Endodermal cell (in vitro differentiated cells): ENCODE measurements around the gene CDKN2A. TPM values are rescaled to one million over a fixed set of nuclear protein-coding genes. Genes with fewer than 3 reads are reported as not detected.

Source experiments
- DNase-seq: peaks from one replicate; pipeline ENCODE4 v3.0.0-alpha.2; 2017
- H3K27ac ChIP-seq: 2 replicates; pipeline ENCODE4 v1.5.1; 2013; ENCODE audit warnings: mild to moderate bottlenecking, low read depth, low read length, moderate library complexity
- H3K27me3 ChIP-seq: 2 replicates; pipeline ENCODE4 v1.6.1; 2013; ENCODE audit warnings: mild to moderate bottlenecking, low read length, moderate library complexity; ENCODE audit not compliant: insufficient read depth, control insufficient read depth, poor library complexity, severe bottlenecking
- H3K36me3 ChIP-seq: 2 replicates; pipeline ENCODE4 v1.7.0; 2013; ENCODE audit warnings: mild to moderate bottlenecking, low read length, moderate library complexity; ENCODE audit not compliant: control insufficient read depth, insufficient read depth
- H3K4me1 ChIP-seq: one replicate; pipeline ENCODE4 v1.7.0; 2013; ENCODE audit warnings: low read length; ENCODE audit not compliant: control insufficient read depth, insufficient read depth
- H3K4me3 ChIP-seq: 2 replicates; pipeline ENCODE4 v1.5.1; 2013; ENCODE audit warnings: mild to moderate bottlenecking, low read length, moderate library complexity
- H3K9ac ChIP-seq: 2 replicates; pipeline ENCODE4 v1.6.1; 2013; ENCODE audit warnings: mild to moderate bottlenecking, low read length, moderate library complexity; ENCODE audit not compliant: poor library complexity, severe bottlenecking; ENCODE audit errors: extremely low read depth
- H3K9me3 ChIP-seq: 2 replicates; pipeline ENCODE4 v1.6.1; 2013; ENCODE audit warnings: mild to moderate bottlenecking, low read length, moderate library complexity; ENCODE audit not compliant: control insufficient read depth
- H3K27ac Mint-ChIP-seq: 2 replicates; pipeline ENCODE4 v1.8.0; 2020; ENCODE audit warnings: mixed read lengths
- H3K27me3 Mint-ChIP-seq: 2 replicates; pipeline ENCODE4 v1.8.0; 2021; ENCODE audit warnings: mild to moderate bottlenecking, mixed read lengths; ENCODE audit not compliant: insufficient read depth
- H3K36me3 Mint-ChIP-seq: 2 replicates; pipeline ENCODE4 v1.8.0; 2020; ENCODE audit warnings: low read depth, mixed read lengths
- H3K4me1 Mint-ChIP-seq: 2 replicates; pipeline ENCODE4 v1.8.0; 2020; ENCODE audit warnings: mixed read lengths
- H3K4me3 Mint-ChIP-seq: 2 replicates; pipeline ENCODE4 v1.8.0; 2020; ENCODE audit warnings: mild to moderate bottlenecking, moderate library complexity, mixed read lengths
- H3K9me3 Mint-ChIP-seq: 2 replicates; pipeline ENCODE4 v1.8.0; 2020; ENCODE audit warnings: mild to moderate bottlenecking, mixed read lengths
- CTCF ChIP-seq: fragments of 200-600 bp; sonication (generic); conservative IDR thresholded peaks from 2 replicates; pipeline ENCODE4 v1.5.0; 2021; ENCODE audit warnings: antibody characterized with exemption, mild to moderate bottlenecking
- WGBS, 2 experiments: methylation state at CpG; one replicate each; pipeline versions ENCODE4 v1.1.5 to v1.1.7; 2013; ENCODE audit warnings: missing lambda C conversion rate in 2 of 2, mixed read lengths in 1 of 2; ENCODE audit not compliant: insufficient coverage in 1 of 2, insufficient read length in 1 of 2; 5-methylcytosine and 5-hydroxymethylcytosine counted together
- total RNA-seq, 2 donors: library from RNA; stranded (reverse); fragmentation: NEBNext Ultra II Directional in 1 of 2; extraction: Animal tissue kit (Norgen Biotek cat#: 25700) in 1 of 2; gene quantifications; 2 replicates in 1 of 2; 3 replicates in 1 of 2; pipeline ENCODE4 v1.2.1, GENCODE V29; 2021

Gene CDKN2A
- total RNA-seq, 2 donors from 2014 or later, result 1.9 to 6.7 TPM

GRCh38 chr9:22033012-22033630 is 38.9 kb upstream of the CDKN2A start:
- Mint-ChIP-seq H3K27me3 (peaks cover 2% of the 10 kb centered on the region), H3K9me3 (no peaks in the 10 kb centered on the region), H3K27ac (no peak overlapping the region), H3K4me1 (peaks cover 4% of the 10 kb centered on the region), H3K4me3 (no peak overlapping the region), H3K36me3 (no peaks in the 10 kb centered on the region)
- H3K27ac ChIP-seq, result no peak overlapping the region
- H3K9me3 ChIP-seq, result no peaks in the 10 kb centered on the region
- H3K36me3 ChIP-seq, result no peaks in the 10 kb centered on the region
- no peak overlapping the region for H3K4me3 ChIP-seq
- no peak overlapping the region for H3K9ac ChIP-seq
- H3K27me3 ChIP-seq, result no peaks in the 10 kb centered on the region
- no peaks in the 10 kb centered on the region for H3K4me1 ChIP-seq
- WGBS, 2 experiments, result 85 to 92% methylated on average over 4 to 8 of the region's 8 CpGs
- no peak for DNase-seq
- no peak for TF ChIP-seq CTCF

- Mint-ChIP-seq H3K4me3 (no peak overlapping the region), H3K36me3 (no peaks in the 10 kb centered on the region), H3K27ac (no peak overlapping the region), H3K9me3 (no peaks in the 10 kb centered on the region), H3K27me3 (peaks cover 2% of the 10 kb centered on the region), H3K4me1 (peaks cover 4% of the 10 kb centered on the region)
- H3K9me3 ChIP-seq, result no peaks in the 10 kb centered on the region
- H3K36me3 ChIP-seq, result no peaks in the 10 kb centered on the region
- no peak for TF ChIP-seq CTCF
- no peak overlapping the region for H3K9ac ChIP-seq
- H3K27me3 ChIP-seq, result no peaks in the 10 kb centered on the region
- H3K4me1 ChIP-seq, result no peaks in the 10 kb centered on the region
- no peak for DNase-seq
- H3K27ac ChIP-seq, result no peak overlapping the region
- no peak overlapping the region for H3K4me3 ChIP-seq
- 94 to 95% methylated on average over 3 to 4 of the region's 4 CpGs for WGBS, 2 experiments
Observed at GRCh38 chr9:22031655-22032411, 37.6 kb upstream of the CDKN2A start.

GRCh38 chr9:22030101-22030598 is 36.0 kb upstream of the CDKN2A start:
- DNase-seq, result no peak
- Histone ChIP-seq H3K4me3 (no peak overlapping the region), H3K36me3 (no peaks in the 10 kb centered on the region), H3K9ac (no peak overlapping the region), H3K4me1 (no peaks in the 10 kb centered on the region), H3K27ac (no peak overlapping the region), H3K9me3 (no peaks in the 10 kb centered on the region), H3K27me3 (no peaks in the 10 kb centered on the region)
- no peak for TF ChIP-seq CTCF
- H3K4me1 Mint-ChIP-seq, result peaks cover 4% of the 10 kb centered on the region
- H3K36me3 Mint-ChIP-seq, result no peaks in the 10 kb centered on the region
- H3K27me3 Mint-ChIP-seq, result peaks cover 2% of the 10 kb centered on the region
- 50% methylated on average over 1 of the region's 1 CpG; no CpG with 5 or more reads in 1 of the 2 experiments for WGBS, 2 experiments
- no peak overlapping the region for H3K27ac Mint-ChIP-seq
- H3K9me3 Mint-ChIP-seq, result no peaks in the 10 kb centered on the region
- H3K4me3 Mint-ChIP-seq, result no peak overlapping the region
